Upper lobe of left lung (tissue), 6 donors: ENCODE measurements around the gene MRC2. TPM values are rescaled to one million over a fixed set of nuclear protein-coding genes. Genes with fewer than 3 reads are reported as not detected.

Experiments used
- ATAC-seq, 2 donors: fragments of 200-7000 bp; cut with Tn5 transposase; one replicate each; pipeline ENCODE4 v1.9.1; 2022; ENCODE audit warnings: mild to moderate bottlenecking in 2 of 2, moderate library complexity in 2 of 2; ENCODE audit not compliant: low FRiP score in 2 of 2
- DNase-seq, 2 donors: peaks; one replicate each; pipeline ENCODE4 v3.0.0-alpha.2; 2019 to 2020
- H3K27ac ChIP-seq, 4 donors: fragments of 200-600 bp; sonication (generic); one replicate each; pipeline ENCODE4 v1.5.1; 2016 to 2019
- H3K27me3 ChIP-seq, 4 donors: fragments of 200-600 bp; sonication (generic); one replicate each; pipeline ENCODE4 v1.5.1; 2017 to 2019
- H3K36me3 ChIP-seq, 4 donors: fragments of 200-600 bp; sonication (generic); one replicate each; pipeline ENCODE4 v1.5.1; 2016 to 2019
- H3K4me1 ChIP-seq, 4 donors: fragments of 200-600 bp; sonication (generic); one replicate each; pipeline ENCODE4 v1.5.1; 2018 to 2019
- H3K4me3 ChIP-seq, 4 donors: fragments of 200-600 bp; sonication (generic); one replicate each; pipeline ENCODE4 v1.5.1; 2017 to 2019; ENCODE audit warnings: mild to moderate bottlenecking in 2 of 4, moderate library complexity in 1 of 4
- H3K9me3 ChIP-seq, 4 donors: fragments of 200-600 bp; sonication (generic); one replicate each; pipeline ENCODE4 v1.5.1; 2018 to 2019
- CTCF ChIP-seq, 6 experiments: fragments of 450-650 bp in 4 of 6; fragments of 200-600 bp in 2 of 6; sonication (generic) in 2 of 6; IDR thresholded peaks; one replicate each; pipeline ENCODE4 v1.5.1; 2016 to 2019; ENCODE audit warnings: antibody characterized with exemption in 6 of 6
- EP300 ChIP-seq, 4 donors: sonication (generic); formaldehyde crosslinking; IDR thresholded peaks; one replicate each; pipeline ENCODE4 v1.5.1; 2017; ENCODE audit warnings: antibody characterized with exemption in 4 of 4, control low read depth in 2 of 4
- POLR2A ChIP-seq, 4 donors: fragments of 450-650 bp; IDR thresholded peaks; one replicate each; pipeline ENCODE4 v1.5.1; 2016 to 2017; ENCODE audit warnings: antibody characterized with exemption in 4 of 4, mild to moderate bottlenecking in 2 of 4
- POLR2AphosphoS5 ChIP-seq, 2 donors: sonication (generic); formaldehyde crosslinking; IDR thresholded peaks; one replicate each; pipeline ENCODE4 v1.5.1; 2017; ENCODE audit warnings: antibody characterized with exemption in 2 of 2
- WGBS, 2 donors: methylation state at CpG; one replicate each; pipeline ENCODE4 v1.1.5; 2017 to 2018; 5-methylcytosine and 5-hydroxymethylcytosine counted together
- total RNA-seq, 6 donors: library from RNA; depleted of rRNA in 4 of 6; stranded (reverse); fragments of >200 nt in 4 of 6; gene quantifications; one replicate each; pipeline versions ENCODE4 v1.1.0 to v1.2.1, GENCODE V29; 2016 to 2021
- donor health status: DM: no; HTN: no; CAD: no; lungs with moderate emphysema.
- donor health status: DM: no; HTN: yes; CAD: no; lungs with severe emphysema.

The MRC2 gene
- total RNA-seq, 6 donors from 2014 or later, result 32.1 to 185 (median 116) TPM

GRCh38 chr17:62626719-62627218 is 701 bp upstream of the MRC2 start:
- WGBS, 2 donors, result 6 to 24% methylated on average over 3 to 21 of the region's 21 CpGs
- DNase-seq, result no peak

GRCh38 chr17:62627904-62628633 is 599 bp downstream of the MRC2 start:
- peak in 1 of 2 donors; percentile 58 for ATAC-seq
- WGBS, 2 donors, result 0 to 1% methylated on average over 12 to 54 of the region's 61 CpGs
- Histone ChIP-seq H3K27me3 (peaks cover 0 to 14% (median 1%) of the 10 kb centered on the region in 4 donors), H3K4me1 (peaks cover 32 to 54% (median 45%) of the 10 kb centered on the region in 4 donors), H3K4me3 (peak overlapping the region; percentile 48 to 64 (median 57)), H3K27ac (peak overlapping the region; percentile 81 to 87 (median 86)), H3K9me3 (no peaks in the 10 kb centered on the region), H3K36me3 (no peaks in the 10 kb centered on the region)
- TF ChIP-seq CTCF (IDR thresholded peaks at IDR 0.05) (no peak), EP300 (IDR thresholded peaks at IDR 0.05) (no peak), POLR2A (IDR thresholded peaks at IDR 0.05) (no peak), POLR2AphosphoS5 (IDR thresholded peaks at IDR 0.05) (no peak)
- DNase-seq, result peak in 1 of 2 donors; percentile 89

More at GRCh38 chr17:62626719-62627218, 701 bp upstream of the MRC2 start:
- peaks cover 0 to 14% (median 1%) of the 10 kb centered on the region in 4 donors for H3K27me3 ChIP-seq
- no peaks in the 10 kb centered on the region for H3K9me3 ChIP-seq
- H3K4me3 ChIP-seq, result peak overlapping the region; percentile 2 to 64 (median 57)
- no peaks in the 10 kb centered on the region for H3K36me3 ChIP-seq
- peaks cover 29 to 49% (median 38%) of the 10 kb centered on the region in 4 donors for H3K4me1 ChIP-seq
- TF ChIP-seq POLR2A (IDR thresholded peaks at IDR 0.05) (no peak), POLR2AphosphoS5 (IDR thresholded peaks at IDR 0.05) (peak; percentile 13 to 30), CTCF (IDR thresholded peaks at IDR 0.05) (no peak)
- H3K27ac ChIP-seq, result peak overlapping the region; percentile 81 to 87 (median 86)
- peak; percentile 13 to 77 for ATAC-seq

- Histone ChIP-seq H3K27ac (peak overlapping the region; percentile 81 to 87 (median 86)), H3K4me1 (peaks cover 32 to 58% (median 46%) of the 10 kb centered on the region in 4 donors), H3K4me3 (peak overlapping the region in 3 of 4 donors; percentile 53 to 64 (median 61)), H3K27me3 (peaks cover 0 to 14% (median 1%) of the 10 kb centered on the region in 4 donors), H3K36me3 (no peaks in the 10 kb centered on the region), H3K9me3 (no peaks in the 10 kb centered on the region)
- TF ChIP-seq POLR2AphosphoS5 (IDR thresholded peaks at IDR 0.05) (no peak), EP300 (IDR thresholded peaks at IDR 0.05) (no peak), POLR2A (IDR thresholded peaks at IDR 0.05) (no peak), CTCF (IDR thresholded peaks at IDR 0.05) (no peak)
- ATAC-seq (peak in 1 of 2 donors; percentile 25), DNase-seq (no peak)
- 40 to 63% methylated on average over 9 to 18 of the region's 19 CpGs for WGBS, 2 donors
Observed at GRCh38 chr17:62628831-62629555, 1.5 kb downstream of the MRC2 start.

- H3K4me1 ChIP-seq, result peaks cover 32 to 58% (median 46%) of the 10 kb centered on the region in 4 donors
Observed at GRCh38 chr17:62629556-62630364, 2.3 kb downstream of the MRC2 start.

More at GRCh38 chr17:62629556-62630364, 2.3 kb downstream of the MRC2 start:
- H3K36me3 ChIP-seq, result no peaks in the 10 kb centered on the region
- H3K27me3 ChIP-seq, result peaks cover 0 to 14% (median 1%) of the 10 kb centered on the region in 4 donors
- no peak for TF ChIP-seq POLR2AphosphoS5 (IDR thresholded peaks at IDR 0.05)
- no peak for TF ChIP-seq CTCF (IDR thresholded peaks at IDR 0.05)
- TF ChIP-seq POLR2A (IDR thresholded peaks at IDR 0.05), result no peak
- no peak for TF ChIP-seq EP300 (IDR thresholded peaks at IDR 0.05)
- DNase-seq (no peak), ATAC-seq (no peak)
- H3K4me3 ChIP-seq, result peak overlapping the region in 3 of 4 donors; percentile 53 to 64 (median 61)
- no peaks in the 10 kb centered on the region for H3K9me3 ChIP-seq
- peak overlapping the region; percentile 81 to 87 (median 86) for H3K27ac ChIP-seq
- WGBS, 2 donors, result 76 to 80% methylated on average over 11 to 16 of the region's 19 CpGs
